Glutamatergic neuron (in vitro differentiated cells): ENCODE measurements around the gene TDO2. TPM values are rescaled to one million over a fixed set of nuclear protein-coding genes. Genes with fewer than 3 reads are reported as not detected.

Experiments used
- DNase-seq: peaks from one replicate; pipeline ENCODE4 v3.0.0; 2022
- H3K27ac Mint-ChIP-seq: one replicate; pipeline ENCODE4 v1.8.0; 2020; ENCODE audit warnings: mild to moderate bottlenecking, mixed read lengths, inconsistent platforms; ENCODE audit not compliant: unreplicated experiment
- H3K27me3 Mint-ChIP-seq: one replicate; pipeline ENCODE4 v1.8.0; 2020; ENCODE audit warnings: mild to moderate bottlenecking, moderate library complexity, mixed read lengths, inconsistent platforms; ENCODE audit not compliant: unreplicated experiment
- H3K36me3 Mint-ChIP-seq: one replicate; pipeline ENCODE4 v1.8.0; 2020; ENCODE audit warnings: mild to moderate bottlenecking, mixed read lengths, inconsistent platforms; ENCODE audit not compliant: unreplicated experiment
- H3K4me1 Mint-ChIP-seq: one replicate; pipeline ENCODE4 v1.8.0; 2020; ENCODE audit warnings: mild to moderate bottlenecking, low read depth, mixed read lengths, inconsistent platforms; ENCODE audit not compliant: unreplicated experiment
- H3K4me3 Mint-ChIP-seq: one replicate; pipeline ENCODE4 v1.8.0; 2020; ENCODE audit warnings: mild to moderate bottlenecking, mixed read lengths, inconsistent platforms; ENCODE audit not compliant: unreplicated experiment
- H3K9me3 Mint-ChIP-seq: one replicate; pipeline ENCODE4 v1.8.0; 2020; ENCODE audit warnings: mild to moderate bottlenecking, moderate library complexity, mixed read lengths, inconsistent platforms; ENCODE audit not compliant: unreplicated experiment
- total RNA-seq: library from RNA; stranded (reverse); fragmentation: NEBNext Ultra II Directional; extraction: Animal tissue kit (Norgen Biotek cat#: 25700); gene quantifications from one replicate; pipeline ENCODE4 v1.2.1, GENCODE V29; 2021; ENCODE audit not compliant: unreplicated experiment
- TF ChIP-seq, protein P1 (sequence below): fragments of 200-600 bp; sonication (generic); IDR thresholded peaks from one replicate; pipeline ENCODE4 v1.5.0; 2021; ENCODE audit not compliant: partially characterized antibody, unreplicated experiment

Gene TDO2
- total RNA-seq, 1 donor from 2014 or later: 0.32 TPM

DNA sequence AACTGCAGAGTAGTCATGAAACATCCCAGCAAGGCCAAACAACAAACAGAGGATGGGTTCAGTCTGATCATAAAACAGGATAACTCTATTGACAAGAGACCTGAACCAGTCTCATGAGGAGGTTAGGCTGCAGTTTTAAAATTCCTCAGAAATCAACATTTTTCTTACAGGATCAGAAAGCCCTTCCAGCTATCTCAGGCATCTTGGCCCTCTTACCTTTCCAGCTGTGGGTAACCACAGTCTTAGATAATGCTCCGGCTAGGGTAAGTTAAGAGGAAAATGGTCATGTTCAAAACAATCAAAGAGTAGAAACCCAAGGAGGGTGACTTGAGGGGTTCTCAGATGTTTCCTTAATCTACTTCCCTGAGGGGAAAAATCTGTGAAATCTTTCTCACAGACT lies 45.0 kb downstream of the TDO2 start:
- peaks cover 36% of the 10 kb centered on the region for H3K4me1 Mint-ChIP-seq

GRCh38 chr4:155950461-155950860 lies 47.0 kb downstream of the TDO2 start:
- peaks cover 8% of the 10 kb centered on the region for H3K9me3 Mint-ChIP-seq
- peaks cover 12% of the 10 kb centered on the region for H3K27me3 Mint-ChIP-seq
- TF ChIP-seq, protein P1, sequence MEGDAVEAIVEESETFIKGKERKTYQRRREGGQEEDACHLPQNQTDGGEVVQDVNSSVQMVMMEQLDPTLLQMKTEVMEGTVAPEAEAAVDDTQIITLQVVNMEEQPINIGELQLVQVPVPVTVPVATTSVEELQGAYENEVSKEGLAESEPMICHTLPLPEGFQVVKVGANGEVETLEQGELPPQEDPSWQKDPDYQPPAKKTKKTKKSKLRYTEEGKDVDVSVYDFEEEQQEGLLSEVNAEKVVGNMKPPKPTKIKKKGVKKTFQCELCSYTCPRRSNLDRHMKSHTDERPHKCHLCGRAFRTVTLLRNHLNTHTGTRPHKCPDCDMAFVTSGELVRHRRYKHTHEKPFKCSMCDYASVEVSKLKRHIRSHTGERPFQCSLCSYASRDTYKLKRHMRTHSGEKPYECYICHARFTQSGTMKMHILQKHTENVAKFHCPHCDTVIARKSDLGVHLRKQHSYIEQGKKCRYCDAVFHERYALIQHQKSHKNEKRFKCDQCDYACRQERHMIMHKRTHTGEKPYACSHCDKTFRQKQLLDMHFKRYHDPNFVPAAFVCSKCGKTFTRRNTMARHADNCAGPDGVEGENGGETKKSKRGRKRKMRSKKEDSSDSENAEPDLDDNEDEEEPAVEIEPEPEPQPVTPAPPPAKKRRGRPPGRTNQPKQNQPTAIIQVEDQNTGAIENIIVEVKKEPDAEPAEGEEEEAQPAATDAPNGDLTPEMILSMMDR: no peak
- no peaks in the 10 kb centered on the region for H3K36me3 Mint-ChIP-seq
- DNase-seq: peak; percentile 70
- H3K4me1 Mint-ChIP-seq: peaks cover 36% of the 10 kb centered on the region
- H3K4me3 Mint-ChIP-seq: peak overlapping the region; percentile 62
- H3K27ac Mint-ChIP-seq: peak overlapping the region; percentile 92

More for the DNA sequence above, 45.0 kb downstream of the TDO2 start:
- no peak overlapping the region for H3K4me3 Mint-ChIP-seq
- no peaks in the 10 kb centered on the region for H3K36me3 Mint-ChIP-seq
- TF ChIP-seq, protein P1: no peak
- peaks cover 9% of the 10 kb centered on the region for H3K27me3 Mint-ChIP-seq
- H3K9me3 Mint-ChIP-seq: peaks cover 8% of the 10 kb centered on the region
- no peak overlapping the region for H3K27ac Mint-ChIP-seq
- no peak for DNase-seq

DNA sequence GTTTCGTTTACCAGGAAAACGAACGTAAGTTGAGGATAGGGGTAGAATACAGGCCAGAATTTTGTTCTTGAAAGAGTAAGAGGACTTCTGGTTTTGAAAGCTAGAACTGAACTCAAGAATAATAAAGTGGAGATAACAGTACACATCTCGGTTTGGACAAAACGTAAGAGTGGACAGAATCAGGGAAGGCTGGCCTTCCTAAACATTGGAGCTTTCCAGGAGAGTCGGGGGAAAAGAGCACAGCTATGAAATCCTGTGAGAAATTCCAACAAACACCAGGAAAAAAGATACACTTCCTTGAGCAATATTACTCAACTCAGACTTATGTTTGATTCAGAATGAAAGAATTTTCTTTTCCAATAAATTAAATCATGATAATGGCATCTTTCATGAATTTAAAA lies 49.0 kb downstream of the TDO2 start:
- Mint-ChIP-seq H3K27me3 (peaks cover 12% of the 10 kb centered on the region), H3K9me3 (peaks cover 8% of the 10 kb centered on the region), H3K36me3 (no peaks in the 10 kb centered on the region), H3K4me3 (peak overlapping the region; percentile 66), H3K4me1 (peaks cover 44% of the 10 kb centered on the region), H3K27ac (peak overlapping the region; percentile 75)
- no peak for DNase-seq
- TF ChIP-seq, protein P1: no peak

DNA sequence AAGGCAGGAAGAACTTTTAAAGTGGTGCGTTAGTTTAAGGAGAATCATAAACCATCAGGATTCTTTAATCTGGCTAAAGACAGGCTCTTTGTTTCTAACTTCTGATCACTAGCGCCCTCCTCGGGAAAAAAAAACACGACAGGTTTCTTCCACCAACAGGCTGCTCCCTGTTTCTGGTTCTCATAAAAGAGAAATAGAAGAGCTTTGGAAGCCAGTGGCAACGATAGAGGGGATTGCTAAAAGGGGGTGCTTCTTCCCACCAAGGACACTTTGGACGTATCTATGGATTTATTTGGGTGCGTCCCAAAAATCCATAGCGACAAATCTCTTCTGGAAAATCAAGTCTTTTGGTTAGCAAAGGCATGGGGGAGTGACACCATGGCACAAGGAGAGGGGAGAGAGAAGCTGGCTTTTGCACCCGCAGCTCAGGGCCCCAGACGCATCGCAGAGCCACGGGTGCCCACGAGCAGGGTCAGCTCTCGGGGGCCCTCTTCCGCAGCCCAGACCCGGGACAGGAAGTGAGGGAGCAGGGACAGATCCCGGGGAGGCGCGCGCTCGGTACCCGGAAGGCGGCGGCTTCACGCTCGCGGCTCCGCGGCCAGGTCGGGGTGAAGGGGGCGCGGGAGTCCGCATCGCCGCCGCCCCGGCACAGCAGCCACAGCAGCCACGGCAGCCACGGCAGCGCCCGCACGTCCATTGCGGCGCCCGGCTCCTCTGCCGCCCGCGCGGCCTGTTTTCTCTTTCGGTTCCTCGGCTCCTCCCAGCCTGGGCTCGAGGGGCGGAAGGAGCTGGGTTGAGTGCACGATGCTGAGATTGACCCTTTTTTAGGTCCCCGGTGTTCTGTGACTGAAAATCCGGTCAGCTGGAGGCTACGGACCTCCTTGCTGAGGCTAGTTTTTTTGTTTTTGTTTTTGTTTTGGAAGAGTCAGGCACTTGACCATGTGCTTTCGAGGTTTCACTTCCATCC lies 49.9 kb downstream of the TDO2 start, which contains the start of gene CTSO:
Gene CTSO, minus strand, starts transcription at position 716 of the 967 bp plus-strand sequence. Its CDS starts 19 bp downstream, at position 697.
- TF ChIP-seq, protein P1: peak; percentile 69
- no peaks in the 10 kb centered on the region for H3K36me3 Mint-ChIP-seq
- peak within 1 kb of the TSS; percentile 98 for H3K4me3 Mint-ChIP-seq
- DNase-seq: peak; percentile 69
- H3K27me3 Mint-ChIP-seq: peaks cover 12% of the 10 kb centered on the region
- peaks cover 39% of the 10 kb centered on the region for H3K4me1 Mint-ChIP-seq
- peak within 1 kb of the TSS; percentile 97 for H3K27ac Mint-ChIP-seq
- H3K9me3 Mint-ChIP-seq: peaks cover 8% of the 10 kb centered on the region
